B cell (primary cell): ENCODE results near the gene FAM200B. TPM values are rescaled to one million over a fixed set of nuclear protein-coding genes. Genes with fewer than 3 reads are reported as not detected.

Source experiments
- ATAC-seq: fragments of 200-7000 bp; cut with Tn5 transposase; one replicate; pipeline ENCODE4 v1.10.0; 2021; ENCODE audit warnings: low read depth, mild to moderate bottlenecking, moderate number of reproducible peaks, moderate library complexity
- CTCF ChIA-PET: fragments of 350-600 bp; sonication (Branson Sonifier 250); formaldehyde crosslinking; loops from one replicate; lab custom pipeline; 2021; ENCODE audit warnings: antibody characterized with exemption, inconsistent platforms; lab: Charles Lee
- POLR2A ChIA-PET: fragments of 350-600 bp; sonication (Branson Sonifier 250); formaldehyde crosslinking; loops from one replicate; lab custom pipeline; 2021; ENCODE audit warnings: antibody characterized with exemption; lab: Charles Lee
- DNase-seq: peaks from one replicate; pipeline ENCODE4 v3.0.0; 2013
- H2AFZ ChIP-seq: 2 replicates; pipeline ENCODE4 v1.6.1; 2012; ENCODE audit warnings: mild to moderate bottlenecking, low read depth, low read length; ENCODE audit not compliant: insufficient read depth, poor library complexity, severe bottlenecking
- H3K27ac ChIP-seq, 2 donors: 1 replicate in 1 of 2; 2 replicates in 1 of 2; pipeline ENCODE4 v1.5.1; 2012 to 2013; ENCODE audit warnings: low read length in 2 of 2, mild to moderate bottlenecking in 2 of 2, moderate library complexity in 1 of 2
- H3K27me3 ChIP-seq, 4 experiments: fragments of 200-600 bp in 1 of 4; sonication (generic) in 1 of 4; replicated peaks in 1 of 4; 1 replicate in 2 of 4; 2 replicates in 2 of 4; pipeline versions ENCODE4 v1.6.1 to v1.7.0; 2013 to 2016; ENCODE audit warnings: low read length in 3 of 4, mild to moderate bottlenecking in 2 of 4, mixed read lengths in 1 of 4, moderate library complexity in 1 of 4; ENCODE audit not compliant: insufficient read depth in 4 of 4, control insufficient read depth in 3 of 4; ENCODE audit errors: control extremely low read depth in 1 of 4
- H3K36me3 ChIP-seq, 2 experiments: replicated peaks in 1 of 2; 1 replicate in 1 of 2; 2 replicates in 1 of 2; pipeline versions ENCODE4 v1.6.1 to v1.7.1; 2013; ENCODE audit warnings: low read length in 1 of 2; ENCODE audit not compliant: insufficient read depth in 2 of 2, control insufficient read depth in 1 of 2; ENCODE audit errors: control extremely low read depth in 1 of 2, extremely low read depth in 1 of 2
- H3K4me1 ChIP-seq, 2 donors: fragments of 200-600 bp in 1 of 2; sonication (generic) in 1 of 2; 1 replicate in 1 of 2; 2 replicates in 1 of 2; pipeline versions ENCODE4 v1.5.1 to v1.6.1; 2013 to 2017; ENCODE audit warnings: low read length in 2 of 2; ENCODE audit not compliant: control insufficient read depth in 2 of 2, insufficient read depth in 2 of 2
- H3K4me2 ChIP-seq: replicated peaks from 2 replicates; pipeline ENCODE3; 2012; ENCODE audit warnings: mild to moderate bottlenecking, low read depth, low read length; ENCODE audit not compliant: poor library complexity, severe bottlenecking
- H3K4me3 ChIP-seq, 5 experiments: fragments of 200-600 bp in 1 of 5; sonication (generic) in 1 of 5; 1 replicate in 3 of 5; 2 replicates in 2 of 5; pipeline versions ENCODE4 v1.5.1 to v1.7.0; 2011 to 2016; ENCODE audit warnings: low read length in 4 of 5, mild to moderate bottlenecking in 4 of 5, low read depth in 2 of 5, control low read depth in 1 of 5, moderate library complexity in 1 of 5; ENCODE audit not compliant: insufficient read depth in 1 of 5; ENCODE audit errors: control extremely low read depth in 1 of 5, extremely low read depth in 1 of 5
- H3K79me2 ChIP-seq: fragments of 200-600 bp; sonication (generic); one replicate; pipeline ENCODE4 v1.6.0; 2016; ENCODE audit warnings: low read length; ENCODE audit not compliant: control insufficient read depth, insufficient read depth
- H3K9ac ChIP-seq: fragments of 200-600 bp; sonication (generic); 2 replicates; pipeline ENCODE4 v1.6.1; 2017; ENCODE audit warnings: mild to moderate bottlenecking, low read length, moderate library complexity
- H3K9me3 ChIP-seq, 3 donors: one replicate each; pipeline versions ENCODE4 v1.6.1 to v1.7.1; 2013; ENCODE audit warnings: low read length in 2 of 3; ENCODE audit not compliant: control insufficient read depth in 2 of 3, insufficient read depth in 1 of 3; ENCODE audit errors: control extremely low read depth in 1 of 3
- H4K20me1 ChIP-seq: 2 replicates; pipeline ENCODE4 v1.6.0; 2012; ENCODE audit warnings: mild to moderate bottlenecking, low read length; ENCODE audit not compliant: insufficient read depth, control insufficient read depth, poor library complexity, severe bottlenecking
- H3K27ac Mint-ChIP-seq: one replicate; pipeline ENCODE4 v1.8.0; 2021; ENCODE audit warnings: mixed read lengths
- H3K27me3 Mint-ChIP-seq: one replicate; pipeline ENCODE4 v1.8.0; 2021; ENCODE audit warnings: mixed read lengths
- H3K4me1 Mint-ChIP-seq: one replicate; pipeline ENCODE4 v1.8.0; 2021; ENCODE audit warnings: mixed read lengths
- H3K4me3 Mint-ChIP-seq: one replicate; pipeline ENCODE4 v1.8.0; 2021; ENCODE audit warnings: mixed read lengths
- H3K9me3 Mint-ChIP-seq: one replicate; pipeline ENCODE4 v1.8.0; 2022; ENCODE audit warnings: mixed read lengths; ENCODE audit not compliant: insufficient read depth
- CTCF ChIP-seq: fragments of 200-600 bp; IDR thresholded peaks from one replicate; pipeline ENCODE4 v1.8.0; 2022; ENCODE audit warnings: antibody characterized with exemption, mild to moderate bottlenecking
- EZH2 ChIP-seq: IDR thresholded peaks from 2 replicates; pipeline ENCODE4 v1.6.1; 2012; ENCODE audit warnings: borderline replicate concordance, low read depth, mild to moderate bottlenecking, moderate library complexity, low read length; ENCODE audit not compliant: insufficient read depth, poor library complexity, severe bottlenecking
- WGBS: methylation state at CpG from one replicate; pipeline ENCODE4 v1.1.5; 2013; ENCODE audit warnings: missing lambda C conversion rate; ENCODE audit not compliant: insufficient coverage; 5-methylcytosine and 5-hydroxymethylcytosine counted together
- intact Hi-C: fragments of 100-400 bp; cut with micrococcal nuclease; formaldehyde crosslinking; loops from one replicate; pipeline ENCODE4 v1.10.0; 2022
- polyA plus RNA-seq: library from polyadenylated mRNA; depleted of rRNA; stranded (reverse); fragments of >200 nt; gene quantifications from 2 replicates; pipeline ENCODE4 v1.2.3, GENCODE V29; 2012
- total RNA-seq, 2 donors: library from RNA; stranded (reverse); fragments of 120-200 nt in 1 of 2; gene quantifications; 1 replicate in 1 of 2; 2 replicates in 1 of 2; pipeline versions ENCODE4 v1.2.3 to v1.2.4, GENCODE V29; 2013 to 2022

FAM200B gene
- total and polyA plus RNA-seq, 2 donors (not counting 1 experiment from before 2014, with no cell fraction given) = 10.3 to 12.1 TPM

GRCh38 chr4:15717086-15717485 is 35.5 kb downstream of the FAM200B start:
- ChIA-PET CTCF (no interaction called here), POLR2A (no interaction called here)
- Mint-ChIP-seq H3K27ac (no peak overlapping the region), H3K4me3 (no peak overlapping the region), H3K27me3 (peaks cover 3% of the 10 kb centered on the region), H3K9me3 (no peaks in the 10 kb centered on the region), H3K4me1 (no peaks in the 10 kb centered on the region)
- H2AFZ ChIP-seq = no peak overlapping the region
- TF ChIP-seq EZH2 (no peak), CTCF (no peak)
- WGBS = 67% methylated on average over 1 of the region's 6 CpGs
- H3K36me3 ChIP-seq = no peaks in the 10 kb centered on the region
- ATAC-seq (no peak), DNase-seq (no peak)
- no peaks in the 10 kb centered on the region for H3K9me3 ChIP-seq
- no peak overlapping the region for H3K4me3 ChIP-seq
- no peak overlapping the region for H3K4me2 ChIP-seq
- H3K27me3 ChIP-seq = no peaks in the 10 kb centered on the region
- H3K4me1 ChIP-seq = no peaks in the 10 kb centered on the region
- no peaks in the 10 kb centered on the region for H3K79me2 ChIP-seq
- no peak overlapping the region for H3K27ac ChIP-seq
- no peak overlapping the region for H3K9ac ChIP-seq
- intact Hi-C loops = no loop called here
- H4K20me1 ChIP-seq = no peaks in the 10 kb centered on the region

GRCh38 chr4:15717657-15718416 is 36.2 kb downstream of the FAM200B start:
- Mint-ChIP-seq H3K4me1 (no peaks in the 10 kb centered on the region), H3K27me3 (peaks cover 3% of the 10 kb centered on the region), H3K9me3 (no peaks in the 10 kb centered on the region), H3K27ac (no peak overlapping the region), H3K4me3 (no peak overlapping the region)
- Histone ChIP-seq H4K20me1 (no peaks in the 10 kb centered on the region), H2AFZ (no peak overlapping the region), H3K27me3 (no peaks in the 10 kb centered on the region), H3K27ac (no peak overlapping the region), H3K9ac (no peak overlapping the region), H3K36me3 (no peaks in the 10 kb centered on the region), H3K4me3 (no peak overlapping the region), H3K9me3 (no peaks in the 10 kb centered on the region), H3K4me1 (no peaks in the 10 kb centered on the region), H3K79me2 (no peaks in the 10 kb centered on the region), H3K4me2 (no peak overlapping the region)
- ChIA-PET POLR2A (interaction anchor here (0.7 kb wide), 1 partner anchor 177 kb away, joined by 3 read pairs; no protein-coding TSS in a partner anchor), CTCF (no interaction called here)
- DNase-seq = no peak
- ATAC-seq = no peak
- intact Hi-C loops = no loop called here
- 100% methylated on average over 1 of the region's 3 CpGs for WGBS
- TF ChIP-seq CTCF = no peak
- no peak for TF ChIP-seq EZH2
